Measurements from ENCODE around the gene LSM3. TPM values are rescaled to one million over a fixed set of nuclear protein-coding genes. Genes with fewer than 3 reads are reported as not detected.
A peak's percentile ranks its signal among the peaks of the same experiment; 100 is the strongest.

LSM3 gene
- total RNA-seq = 1 to 10 TPM; 4.8 to 7.9 (median 5.8) TPM

DNA sequence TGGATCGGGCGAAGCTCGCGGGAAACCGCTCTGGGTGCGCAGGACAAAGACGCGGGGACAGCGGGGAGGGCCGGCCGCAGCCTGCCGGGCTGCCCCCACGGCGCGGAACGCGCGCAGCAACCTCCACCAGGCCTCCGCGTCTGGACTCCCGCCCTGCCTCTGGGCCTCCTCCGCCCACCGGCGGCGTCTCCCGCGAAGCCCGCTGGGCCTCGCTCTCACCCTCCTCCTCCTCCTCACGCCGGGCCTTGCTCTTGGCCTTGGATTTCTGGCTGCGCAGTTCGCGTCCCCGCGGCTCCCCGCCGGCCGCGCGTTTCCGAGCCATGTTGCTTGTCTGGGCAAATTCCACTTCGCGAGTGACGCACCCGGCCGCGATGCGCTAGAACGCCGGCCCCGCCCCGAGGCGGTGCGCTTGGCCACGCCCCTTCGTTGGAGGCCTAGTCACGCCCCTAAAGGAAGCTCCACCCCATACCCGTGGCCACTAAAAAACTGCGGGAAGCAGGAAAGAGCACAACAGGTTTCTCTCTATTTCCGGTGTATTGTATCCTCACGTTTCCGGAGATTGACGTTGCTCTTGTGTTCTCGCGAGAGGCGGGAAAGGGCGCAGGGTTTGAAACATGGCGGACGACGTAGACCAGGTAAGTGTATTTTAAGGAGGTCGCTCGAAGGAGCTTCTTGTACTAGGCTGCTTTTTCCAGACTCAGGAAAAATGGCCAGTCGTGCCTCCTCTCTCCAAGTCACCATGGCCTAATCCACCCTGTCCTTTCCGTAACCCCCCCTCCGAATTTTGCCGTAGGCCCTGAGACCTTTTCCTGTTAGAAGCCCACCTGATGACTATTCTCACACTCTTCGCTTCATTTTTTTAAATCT is at the start of gene LSM3, which contains the start of gene XPC:
Gene LSM3, plus strand, starts transcription at position 571 of the 867 bp plus-strand sequence. Its CDS starts 44 bp downstream, at position 615.
Gene XPC, minus strand, starts transcription at position 355 of the 867 bp plus-strand sequence. Its CDS starts 33 bp downstream, at position 322.
- H3K27ac ChIP-seq = peak within 1 kb of the TSS; percentile 85 to 99 (median 98)
- peaks cover 0 to 71% (median 19%) of the 10 kb centered on the region in 4 donors for H3K4me1 ChIP-seq
- DNase-seq (ENCODE audit: low spot score in 2 of 2) = peak; percentile 95 to 97
- no peaks in the 10 kb centered on the region for H3K9me3 ChIP-seq
- H3K27me3 ChIP-seq = no peaks in the 10 kb centered on the region
- 0% methylated on average over 49 to 77 of the region's 78 CpGs for WGBS, 2 donors
- peaks cover 0 to 23% (median 0%) of the 10 kb centered on the region in 3 donors for H3K36me3 ChIP-seq
- TF ChIP-seq EP300 (IDR thresholded peaks at IDR 0.05) = peak; percentile 95 to 99
- peak; percentile 45 to 98 for TF ChIP-seq POLR2A (IDR thresholded peaks at IDR 0.05)
- TF ChIP-seq, protein P1, sequence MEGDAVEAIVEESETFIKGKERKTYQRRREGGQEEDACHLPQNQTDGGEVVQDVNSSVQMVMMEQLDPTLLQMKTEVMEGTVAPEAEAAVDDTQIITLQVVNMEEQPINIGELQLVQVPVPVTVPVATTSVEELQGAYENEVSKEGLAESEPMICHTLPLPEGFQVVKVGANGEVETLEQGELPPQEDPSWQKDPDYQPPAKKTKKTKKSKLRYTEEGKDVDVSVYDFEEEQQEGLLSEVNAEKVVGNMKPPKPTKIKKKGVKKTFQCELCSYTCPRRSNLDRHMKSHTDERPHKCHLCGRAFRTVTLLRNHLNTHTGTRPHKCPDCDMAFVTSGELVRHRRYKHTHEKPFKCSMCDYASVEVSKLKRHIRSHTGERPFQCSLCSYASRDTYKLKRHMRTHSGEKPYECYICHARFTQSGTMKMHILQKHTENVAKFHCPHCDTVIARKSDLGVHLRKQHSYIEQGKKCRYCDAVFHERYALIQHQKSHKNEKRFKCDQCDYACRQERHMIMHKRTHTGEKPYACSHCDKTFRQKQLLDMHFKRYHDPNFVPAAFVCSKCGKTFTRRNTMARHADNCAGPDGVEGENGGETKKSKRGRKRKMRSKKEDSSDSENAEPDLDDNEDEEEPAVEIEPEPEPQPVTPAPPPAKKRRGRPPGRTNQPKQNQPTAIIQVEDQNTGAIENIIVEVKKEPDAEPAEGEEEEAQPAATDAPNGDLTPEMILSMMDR (IDR thresholded peaks at IDR 0.05) = peak in 2 of 5 experiments; percentile 26 to 54
- H3K4me3 ChIP-seq = peak within 1 kb of the TSS; percentile 79 to 99 (median 93)

DNA sequence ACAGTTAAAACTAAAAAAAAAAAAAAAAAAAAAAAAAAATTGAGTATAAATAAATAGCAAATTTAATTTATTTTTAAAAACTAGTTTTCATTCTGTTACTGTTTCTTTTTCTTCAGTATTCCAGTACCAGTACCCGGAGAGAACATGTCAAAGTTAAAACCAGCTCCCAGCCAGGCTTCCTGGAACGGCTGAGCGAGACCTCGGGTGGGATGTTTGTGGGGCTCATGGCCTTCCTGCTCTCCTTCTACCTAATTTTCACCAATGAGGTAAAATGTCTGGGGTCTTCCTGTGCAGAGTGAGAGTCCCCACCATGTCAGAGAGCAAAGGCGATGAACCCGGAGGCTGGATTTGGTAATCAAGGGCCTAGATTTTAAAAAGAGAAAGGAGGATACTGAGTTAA is 49.3 kb upstream of the LSM3 start:
- Histone ChIP-seq H3K4me1 (peaks cover 3 to 27% (median 19%) of the 10 kb centered on the region in 4 donors), H3K36me3 (peaks cover 7 to 67% (median 21%) of the 10 kb centered on the region in 3 donors), H3K4me3 (no peak overlapping the region), H3K27me3 (no peaks in the 10 kb centered on the region), H3K9me3 (no peaks in the 10 kb centered on the region), H3K27ac (no peak overlapping the region)
- TF ChIP-seq, protein P1 (IDR thresholded peaks at IDR 0.05) = no peak
- TF ChIP-seq EP300 (IDR thresholded peaks at IDR 0.05) = no peak
- TF ChIP-seq POLR2A (IDR thresholded peaks at IDR 0.05) = no peak
- DNase-seq (ENCODE audit: low spot score in 2 of 2) = no peak
- WGBS, 2 donors = 95 to 97% methylated on average over 6 of the region's 6 CpGs

DNA sequence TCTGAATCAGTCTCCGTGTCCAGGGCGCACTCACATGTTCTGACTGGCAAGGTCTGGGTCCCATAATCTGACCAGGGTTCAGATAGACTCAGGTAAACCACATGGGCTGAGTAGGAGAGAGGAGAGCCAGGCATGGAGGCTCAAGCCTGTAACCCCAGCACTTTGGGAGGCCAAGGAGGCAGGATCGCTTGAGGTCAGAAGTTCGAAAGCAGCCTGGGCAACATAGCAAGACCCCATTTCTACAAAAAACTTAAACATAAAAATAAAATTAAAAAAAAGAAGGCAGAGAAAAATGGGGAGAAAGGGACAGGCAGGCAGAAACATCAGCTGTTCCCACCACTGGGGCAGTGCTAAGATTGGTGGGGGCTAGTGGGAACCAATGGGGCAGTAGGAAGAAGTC is 48.4 kb upstream of the LSM3 start:
- DNase-seq (ENCODE audit: low spot score in 2 of 2) = no peak
- peaks cover 7 to 76% (median 30%) of the 10 kb centered on the region in 3 donors for H3K36me3 ChIP-seq
- WGBS, 2 donors = 97 to 100% methylated on average over 4 of the region's 4 CpGs
- H3K27ac ChIP-seq = no peak overlapping the region
- TF ChIP-seq, protein P1 (IDR thresholded peaks at IDR 0.05) = no peak
- TF ChIP-seq POLR2A (IDR thresholded peaks at IDR 0.05) = no peak
- no peak for TF ChIP-seq EP300 (IDR thresholded peaks at IDR 0.05)
- H3K9me3 ChIP-seq = no peaks in the 10 kb centered on the region
- H3K27me3 ChIP-seq = no peaks in the 10 kb centered on the region
- H3K4me1 ChIP-seq = peaks cover 3 to 27% (median 19%) of the 10 kb centered on the region in 4 donors
- H3K4me3 ChIP-seq = no peak overlapping the region

DNA sequence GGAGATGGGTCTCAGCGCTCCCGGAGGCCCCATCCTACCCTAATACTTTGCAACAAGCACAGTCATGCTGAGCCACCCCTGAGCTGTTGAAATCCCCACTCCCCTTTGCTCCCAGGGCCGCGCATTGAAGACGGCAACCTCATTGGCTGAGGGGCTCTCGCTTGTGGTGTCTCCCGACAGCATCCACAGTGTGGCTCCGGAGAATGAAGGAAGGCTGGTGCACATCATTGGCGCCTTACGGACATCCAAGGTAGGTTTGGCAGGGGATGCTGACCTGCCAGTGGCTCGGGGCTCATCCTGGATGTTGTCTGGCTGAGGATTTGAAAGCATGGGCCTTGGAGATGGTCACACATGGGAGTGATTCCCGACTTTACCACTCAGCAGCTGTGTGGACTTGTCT is 47.9 kb upstream of the LSM3 start:
- Histone ChIP-seq H3K4me1 (peaks cover 3 to 25% (median 18%) of the 10 kb centered on the region in 4 donors), H3K27me3 (no peaks in the 10 kb centered on the region), H3K9me3 (no peaks in the 10 kb centered on the region), H3K27ac (no peak overlapping the region), H3K36me3 (peaks cover 7 to 81% (median 34%) of the 10 kb centered on the region in 3 donors), H3K4me3 (no peak overlapping the region)
- 93 to 95% methylated on average over 12 of the region's 12 CpGs for WGBS, 2 donors
- TF ChIP-seq, protein P1 (IDR thresholded peaks at IDR 0.05) = no peak
- TF ChIP-seq EP300 (IDR thresholded peaks at IDR 0.05) (no peak), POLR2A (IDR thresholded peaks at IDR 0.05) (no peak)
- DNase-seq (ENCODE audit: low spot score in 2 of 2) = no peak

DNA sequence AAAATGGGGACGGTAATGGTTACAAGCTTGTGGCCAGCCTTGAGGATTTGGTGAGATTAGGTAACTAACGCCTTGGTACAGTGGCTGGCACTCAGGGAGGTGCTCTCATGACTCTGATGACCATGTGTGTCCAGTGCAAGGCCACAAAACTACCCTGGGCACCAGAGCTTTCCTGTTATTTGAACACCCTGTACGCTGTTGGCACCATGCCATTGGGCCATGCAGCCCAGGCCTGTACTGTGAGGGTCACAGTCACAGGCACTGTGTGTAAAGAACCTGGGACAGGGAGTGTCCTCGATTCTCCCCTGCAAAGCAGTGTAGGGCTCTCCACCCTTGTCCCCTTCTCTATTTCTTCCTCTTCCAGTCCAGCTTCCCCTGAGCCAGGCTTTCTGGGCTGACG is 47.5 kb upstream of the LSM3 start:
- no peaks in the 10 kb centered on the region for H3K27me3 ChIP-seq
- WGBS, 2 donors = 84 to 88% methylated on average over 5 of the region's 5 CpGs

More for the DNA sequence above, 47.5 kb upstream of the LSM3 start:
- Histone ChIP-seq H3K4me1 (peaks cover 3 to 21% (median 15%) of the 10 kb centered on the region in 4 donors), H3K27ac (no peak overlapping the region), H3K9me3 (no peaks in the 10 kb centered on the region), H3K36me3 (peaks cover 7 to 85% (median 36%) of the 10 kb centered on the region in 3 donors), H3K4me3 (no peak overlapping the region)
- TF ChIP-seq EP300 (IDR thresholded peaks at IDR 0.05) (no peak), POLR2A (IDR thresholded peaks at IDR 0.05) (no peak)
- no peak for DNase-seq (ENCODE audit: low spot score in 2 of 2)
